Osteoblast (primary cell): ENCODE measurements around the gene ALG1. TPM values are rescaled to one million over a fixed set of nuclear protein-coding genes. Genes with fewer than 3 reads are reported as not detected.
A peak's percentile ranks its signal among the peaks of the same experiment; 100 is the strongest.

Experiments
- DNase-seq: peaks from one replicate; pipeline ENCODE4 v3.0.0; 2011; ENCODE audit warnings: low spot score, mixed read lengths; ENCODE audit not compliant: insufficient read length; ENCODE audit errors: missing footprints
- H2AFZ ChIP-seq: 2 replicates; pipeline ENCODE4 v1.6.0; 2011; ENCODE audit warnings: mild to moderate bottlenecking, low read length
- H3K27ac ChIP-seq: 2 replicates; pipeline ENCODE4 v1.5.1; 2011; ENCODE audit warnings: mild to moderate bottlenecking, low read depth, low read length, moderate library complexity
- H3K27me3 ChIP-seq: 2 replicates; pipeline ENCODE4 v1.6.0; 2012; ENCODE audit warnings: mild to moderate bottlenecking, control low read depth, inconsistent platforms, low read length, moderate library complexity; ENCODE audit not compliant: insufficient read depth
- H3K36me3 ChIP-seq: 2 replicates; pipeline ENCODE4 v1.5.1; 2011; ENCODE audit warnings: mild to moderate bottlenecking, low read length, control low read depth, moderate library complexity; ENCODE audit not compliant: insufficient read depth
- H3K4me1 ChIP-seq: 2 replicates; pipeline ENCODE4 v1.5.1; 2011; ENCODE audit warnings: mild to moderate bottlenecking, low read length, control low read depth, moderate library complexity; ENCODE audit not compliant: insufficient read depth
- H3K4me2 ChIP-seq: 2 replicates; pipeline ENCODE4 v1.6.0; 2011; ENCODE audit warnings: mild to moderate bottlenecking, low read length; ENCODE audit not compliant: insufficient read depth
- H3K4me3 ChIP-seq: fragments of 200-600 bp; sonication (generic); 3 replicates; pipeline ENCODE4 v1.5.1; 2012; ENCODE audit warnings: mild to moderate bottlenecking, low read length, inconsistent platforms; ENCODE audit not compliant: insufficient read depth
- H3K79me2 ChIP-seq: 2 replicates; pipeline ENCODE4 v1.6.0; 2012; ENCODE audit warnings: mild to moderate bottlenecking, low read length, control low read depth, inconsistent platforms; ENCODE audit not compliant: insufficient read depth
- H3K9me3 ChIP-seq: 2 replicates; pipeline ENCODE4 v1.5.1; 2011; ENCODE audit warnings: low read depth, low read length, control low read depth
- H4K20me1 ChIP-seq: 2 replicates; pipeline ENCODE4 v1.6.0; 2012; ENCODE audit warnings: mild to moderate bottlenecking, low read length, control low read depth; ENCODE audit not compliant: insufficient read depth
- total RNA-seq: library from RNA; depleted of rRNA; stranded (reverse); fragments of >200 nt; gene quantifications from 2 replicates; pipeline ENCODE4 v1.2.3, GENCODE V29; 2012
- TF ChIP-seq, protein P1 (sequence below): IDR thresholded peaks from 2 replicates; pipeline ENCODE4 v1.5.1; 2011; ENCODE audit warnings: mild to moderate bottlenecking, low read depth, low read length, moderate library complexity; ENCODE audit errors: extremely low read depth

Gene ALG1
- total RNA-seq, 1 donor = 43.4 TPM

DNA sequence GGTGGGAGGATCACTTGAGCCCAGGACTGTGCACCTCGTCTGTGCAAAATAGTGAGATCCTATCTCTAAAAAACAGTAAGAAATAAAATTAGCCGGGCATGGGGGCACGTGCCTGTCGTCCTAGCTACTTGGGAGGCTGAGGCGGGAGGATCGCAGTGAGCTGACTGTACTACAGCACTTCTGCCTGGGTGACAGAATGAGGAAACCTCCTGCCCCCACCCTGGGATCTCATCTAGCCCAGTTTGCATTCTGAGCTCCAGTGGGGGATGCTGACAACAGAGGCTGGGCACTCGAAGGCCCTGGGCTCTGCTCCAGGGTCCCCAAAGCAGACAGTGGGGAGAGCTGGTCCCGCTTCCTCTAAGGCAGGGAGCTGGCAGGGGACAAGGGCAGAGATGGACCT lies 45.0 kb upstream of the ALG1 start:
- TF ChIP-seq, protein P1, sequence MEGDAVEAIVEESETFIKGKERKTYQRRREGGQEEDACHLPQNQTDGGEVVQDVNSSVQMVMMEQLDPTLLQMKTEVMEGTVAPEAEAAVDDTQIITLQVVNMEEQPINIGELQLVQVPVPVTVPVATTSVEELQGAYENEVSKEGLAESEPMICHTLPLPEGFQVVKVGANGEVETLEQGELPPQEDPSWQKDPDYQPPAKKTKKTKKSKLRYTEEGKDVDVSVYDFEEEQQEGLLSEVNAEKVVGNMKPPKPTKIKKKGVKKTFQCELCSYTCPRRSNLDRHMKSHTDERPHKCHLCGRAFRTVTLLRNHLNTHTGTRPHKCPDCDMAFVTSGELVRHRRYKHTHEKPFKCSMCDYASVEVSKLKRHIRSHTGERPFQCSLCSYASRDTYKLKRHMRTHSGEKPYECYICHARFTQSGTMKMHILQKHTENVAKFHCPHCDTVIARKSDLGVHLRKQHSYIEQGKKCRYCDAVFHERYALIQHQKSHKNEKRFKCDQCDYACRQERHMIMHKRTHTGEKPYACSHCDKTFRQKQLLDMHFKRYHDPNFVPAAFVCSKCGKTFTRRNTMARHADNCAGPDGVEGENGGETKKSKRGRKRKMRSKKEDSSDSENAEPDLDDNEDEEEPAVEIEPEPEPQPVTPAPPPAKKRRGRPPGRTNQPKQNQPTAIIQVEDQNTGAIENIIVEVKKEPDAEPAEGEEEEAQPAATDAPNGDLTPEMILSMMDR = no peak
- Histone ChIP-seq H3K27me3 (no peaks in the 10 kb centered on the region), H3K36me3 (no peaks in the 10 kb centered on the region), H3K4me3 (no peak overlapping the region), H3K4me2 (no peak overlapping the region), H2AFZ (no peak overlapping the region), H3K9me3 (no peaks in the 10 kb centered on the region), H3K79me2 (no peaks in the 10 kb centered on the region), H4K20me1 (no peaks in the 10 kb centered on the region), H3K27ac (no peak overlapping the region), H3K4me1 (no peaks in the 10 kb centered on the region)
- peak; percentile 49 for DNase-seq

DNA sequence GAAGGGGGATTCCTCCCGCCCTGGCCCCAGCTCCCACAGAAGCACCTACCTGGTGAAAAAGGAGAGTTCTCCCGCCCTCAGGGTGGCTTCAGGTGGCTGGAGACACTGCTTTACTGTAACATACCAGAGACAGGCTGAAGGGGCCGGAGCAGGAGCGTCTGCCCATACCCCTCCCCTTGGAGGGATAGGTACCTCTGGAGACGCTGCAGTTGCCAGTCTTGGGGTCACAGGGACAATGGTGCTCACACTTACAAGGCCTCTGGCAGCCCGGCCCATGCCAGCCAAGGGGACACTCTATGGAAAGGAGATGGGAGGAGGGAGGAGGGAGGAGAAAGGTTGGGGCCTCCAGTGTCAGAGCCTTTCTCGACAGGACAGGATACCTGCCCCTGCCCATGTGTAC lies 44.6 kb upstream of the ALG1 start:
- TF ChIP-seq, protein P1 = no peak
- no peaks in the 10 kb centered on the region for H3K4me1 ChIP-seq
- H4K20me1 ChIP-seq = no peaks in the 10 kb centered on the region
- H3K4me2 ChIP-seq = no peak overlapping the region
- H2AFZ ChIP-seq = no peak overlapping the region
- peak; percentile 45 for DNase-seq
- H3K79me2 ChIP-seq = no peaks in the 10 kb centered on the region
- H3K27ac ChIP-seq = no peak overlapping the region
- H3K27me3 ChIP-seq = no peaks in the 10 kb centered on the region
- no peaks in the 10 kb centered on the region for H3K9me3 ChIP-seq
- no peaks in the 10 kb centered on the region for H3K36me3 ChIP-seq
- H3K4me3 ChIP-seq = no peak overlapping the region

DNA sequence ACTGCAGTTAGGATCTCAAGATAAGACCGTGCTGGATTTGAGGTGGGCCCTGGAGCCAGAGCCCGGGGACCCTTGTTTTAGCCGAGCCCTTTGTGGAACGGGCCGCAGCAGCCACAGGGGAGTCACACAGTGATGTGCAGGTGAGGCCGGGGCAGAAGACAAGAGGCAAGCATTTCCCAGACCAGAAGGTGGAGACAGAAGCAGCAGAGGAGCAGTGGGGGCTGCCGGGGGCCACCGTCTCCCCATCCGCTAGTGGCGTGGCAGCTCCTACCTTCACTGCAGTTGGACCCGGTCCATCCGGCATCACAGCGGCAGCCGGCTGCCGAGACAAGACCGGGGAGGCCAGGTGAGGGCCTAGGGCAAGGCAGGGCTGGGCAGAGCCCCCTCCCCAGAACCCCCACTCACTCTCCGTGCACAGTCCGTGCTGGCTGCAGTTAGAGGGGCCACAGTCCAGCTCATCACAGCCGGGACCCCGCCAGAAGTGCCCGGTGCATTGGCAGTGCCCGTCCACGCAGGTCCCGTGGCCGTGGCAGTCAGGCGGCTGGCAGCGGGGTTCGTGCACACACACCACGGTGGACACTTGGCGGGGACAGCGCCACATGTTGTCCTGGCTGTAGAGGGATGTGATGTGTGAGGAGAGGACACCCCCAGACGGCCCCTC lies 43.9 kb upstream of the ALG1 start:
- Histone ChIP-seq H3K36me3 (no peaks in the 10 kb centered on the region), H3K79me2 (no peaks in the 10 kb centered on the region), H4K20me1 (no peaks in the 10 kb centered on the region), H3K27me3 (no peaks in the 10 kb centered on the region), H2AFZ (no peak overlapping the region), H3K4me2 (no peak overlapping the region), H3K4me1 (peaks cover 1% of the 10 kb centered on the region), H3K4me3 (no peak overlapping the region), H3K9me3 (no peaks in the 10 kb centered on the region), H3K27ac (no peak overlapping the region)
- DNase-seq = peak; percentile 72
- TF ChIP-seq, protein P1 = no peak

DNA sequence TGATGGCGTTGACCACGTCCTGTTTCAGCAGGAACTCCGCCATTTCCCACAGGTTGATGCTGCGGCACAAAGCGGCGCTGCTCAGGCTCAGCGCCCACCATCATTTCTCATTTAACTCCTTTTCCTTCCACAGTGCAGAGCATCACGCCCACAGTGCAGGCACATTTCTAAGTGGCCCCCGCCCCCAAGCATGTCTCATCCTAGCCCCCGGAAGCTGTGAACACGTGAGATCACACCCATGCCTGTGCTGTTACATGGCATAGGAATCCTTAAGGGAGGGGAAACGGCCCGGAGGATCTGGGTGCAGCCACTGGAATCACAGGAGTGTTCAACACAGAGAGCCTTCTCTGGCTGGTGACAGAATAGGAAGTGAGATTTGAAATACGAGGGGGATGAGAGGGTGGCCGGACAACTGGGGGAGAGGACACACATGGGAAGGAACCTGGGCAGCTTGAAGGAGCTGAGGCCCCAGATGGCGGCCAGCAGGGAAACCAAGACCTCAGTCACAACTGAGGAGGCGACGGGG lies 42.6 kb upstream of the ALG1 start:
- H2AFZ ChIP-seq = no peak overlapping the region
- H3K27me3 ChIP-seq = no peaks in the 10 kb centered on the region
- H3K4me2 ChIP-seq = no peak overlapping the region
- TF ChIP-seq, protein P1 = no peak
- no peak overlapping the region for H3K4me3 ChIP-seq
- H3K27ac ChIP-seq = no peak overlapping the region
- no peaks in the 10 kb centered on the region for H3K79me2 ChIP-seq
- no peaks in the 10 kb centered on the region for H3K36me3 ChIP-seq
- peaks cover 8% of the 10 kb centered on the region for H3K4me1 ChIP-seq
- peak; percentile 84 for DNase-seq
- H4K20me1 ChIP-seq = no peaks in the 10 kb centered on the region
- no peaks in the 10 kb centered on the region for H3K9me3 ChIP-seq
